HG03575 (cell line): ENCODE measurements around the gene ARHGAP28.
"Not testable (repeated sequence)": the region's sequence is repeated elsewhere in the genome, so short reads cannot be mapped to it uniquely, and the experiment has no call there.

Experiments
- ATAC-seq: cut with Tn5 transposase; IDR thresholded peaks from one replicate; pipeline ENCODE4 v1.9.1; 2021; ENCODE audit not compliant: unreplicated experiment, insufficient number of reproducible peaks, low FRiP score; ENCODE audit errors: extremely low read depth

Gene ARHGAP28

DNA sequence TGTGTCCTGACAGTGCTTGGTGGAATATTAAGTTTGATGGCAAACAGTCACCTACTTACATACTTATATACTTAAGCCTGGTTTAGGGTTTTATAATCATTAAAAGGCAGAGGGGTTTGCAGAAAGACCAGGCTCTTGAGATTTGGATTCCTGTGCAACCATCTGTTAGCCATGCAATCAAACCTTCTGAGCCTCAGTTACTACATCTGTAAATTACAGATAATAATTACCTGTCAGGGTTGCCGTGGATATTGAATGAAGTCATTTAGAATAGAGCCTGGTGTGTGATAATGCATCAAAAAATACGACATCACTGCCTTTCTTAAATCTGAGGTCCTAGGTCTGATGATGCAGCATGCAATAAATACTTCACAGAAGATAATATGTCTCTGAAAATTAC, 152.9 kb downstream of the ARHGAP28 start:
- no peak for ATAC-seq

GRCh38 chr18:6885006-6885481, 155.5 kb downstream of the ARHGAP28 start:
- ATAC-seq, result no peak

- no peak for ATAC-seq
These were observed 156.7 kb downstream of the ARHGAP28 start for GRCh38 chr18:6885992-6886796.

DNA sequence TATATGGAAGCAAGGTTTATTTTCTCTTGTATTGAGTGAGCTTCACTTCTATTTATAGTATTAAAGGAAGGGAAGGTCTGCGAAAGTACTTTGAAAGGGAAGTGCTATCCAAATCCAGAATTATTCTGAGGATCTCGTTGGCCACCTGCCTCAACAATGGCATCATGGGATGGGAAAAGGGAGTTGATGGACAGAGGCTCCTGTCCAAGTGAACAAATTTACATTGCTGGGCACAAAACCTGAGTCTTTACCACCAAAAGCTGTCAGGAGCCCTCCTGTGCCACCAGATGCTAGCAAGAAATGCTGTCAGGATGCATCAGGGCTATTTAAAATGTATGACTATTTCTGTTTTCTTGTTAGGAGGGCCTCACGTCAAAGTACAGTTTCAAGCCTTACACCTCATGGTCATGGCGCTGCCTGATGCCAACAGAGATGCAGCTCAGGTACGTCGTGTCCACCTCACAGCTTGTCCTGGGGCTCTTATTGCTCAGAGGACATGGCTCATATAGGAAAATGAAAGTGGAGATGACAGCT, 157.3 kb downstream of the ARHGAP28 start:
- ATAC-seq, result no peak

DNA sequence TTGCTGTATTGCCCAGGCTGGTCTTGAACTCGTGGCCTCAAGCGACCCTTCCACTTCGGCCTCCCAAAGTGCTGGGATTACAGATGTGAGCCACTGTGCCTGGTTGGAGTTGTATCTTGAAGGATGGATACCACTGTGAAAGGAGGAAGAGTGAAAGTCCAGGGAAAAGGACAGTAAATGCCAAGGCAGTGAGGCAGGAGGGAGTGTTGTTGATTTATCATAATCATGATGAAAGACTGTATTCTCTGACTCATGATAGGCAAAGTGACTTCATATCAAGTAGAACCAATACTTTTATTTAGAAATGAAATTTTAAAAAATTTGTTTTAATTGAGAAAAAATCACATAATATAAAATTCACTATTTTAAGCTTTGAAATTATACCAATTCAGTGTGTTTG, 162.3 kb downstream of the ARHGAP28 start:
- ATAC-seq, result no peak

DNA sequence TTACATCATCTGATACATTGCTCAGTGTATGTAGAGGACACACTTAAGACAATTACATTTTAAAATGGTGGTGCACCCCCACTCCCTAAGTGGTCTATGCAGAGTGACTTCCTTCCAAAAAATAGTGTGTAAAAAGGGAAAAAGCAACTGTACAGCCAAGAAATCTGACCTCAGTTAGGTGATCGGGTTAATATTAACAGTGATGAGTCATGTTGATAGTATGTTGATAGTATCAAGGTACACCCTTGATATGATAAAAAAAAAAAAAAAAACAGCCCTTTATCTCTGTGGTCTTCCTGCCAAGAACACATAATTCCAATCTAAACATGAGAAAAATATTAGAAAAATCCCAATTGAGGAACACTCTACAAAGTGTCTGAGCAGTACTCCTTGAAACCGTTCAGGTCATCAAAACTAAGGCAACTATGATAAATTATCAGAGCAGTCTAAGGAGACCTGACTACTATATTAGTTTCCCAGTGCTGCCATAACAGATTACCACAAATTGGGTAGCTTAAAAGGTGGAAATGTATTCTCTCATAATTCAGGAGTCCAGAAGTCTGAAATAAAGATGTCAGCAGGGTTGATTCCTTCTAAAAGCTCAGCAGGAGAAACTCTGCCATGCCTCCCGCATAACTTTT, 171.9 kb downstream of the ARHGAP28 start:
- no peak for ATAC-seq

DNA sequence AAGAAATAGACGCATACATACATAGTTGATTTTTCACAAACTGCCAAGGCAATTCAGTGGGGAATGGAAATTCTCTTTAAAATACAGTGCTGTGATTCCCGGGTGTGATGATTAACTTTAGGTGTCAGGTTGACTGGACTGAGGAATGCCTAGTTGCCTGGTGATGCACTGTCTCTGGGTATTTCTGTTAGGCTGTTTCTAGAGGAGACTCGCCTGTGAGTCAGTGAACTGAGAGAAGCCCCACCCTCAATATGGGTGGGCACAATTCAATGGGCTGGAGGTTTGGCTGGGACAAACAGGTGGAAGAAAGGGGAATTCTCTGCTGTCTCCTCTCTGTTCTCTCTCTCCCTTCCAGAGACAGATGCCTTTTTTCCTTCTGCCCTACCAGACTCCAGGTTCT, 187.6 kb downstream of the ARHGAP28 start:
- no peak for ATAC-seq

DNA sequence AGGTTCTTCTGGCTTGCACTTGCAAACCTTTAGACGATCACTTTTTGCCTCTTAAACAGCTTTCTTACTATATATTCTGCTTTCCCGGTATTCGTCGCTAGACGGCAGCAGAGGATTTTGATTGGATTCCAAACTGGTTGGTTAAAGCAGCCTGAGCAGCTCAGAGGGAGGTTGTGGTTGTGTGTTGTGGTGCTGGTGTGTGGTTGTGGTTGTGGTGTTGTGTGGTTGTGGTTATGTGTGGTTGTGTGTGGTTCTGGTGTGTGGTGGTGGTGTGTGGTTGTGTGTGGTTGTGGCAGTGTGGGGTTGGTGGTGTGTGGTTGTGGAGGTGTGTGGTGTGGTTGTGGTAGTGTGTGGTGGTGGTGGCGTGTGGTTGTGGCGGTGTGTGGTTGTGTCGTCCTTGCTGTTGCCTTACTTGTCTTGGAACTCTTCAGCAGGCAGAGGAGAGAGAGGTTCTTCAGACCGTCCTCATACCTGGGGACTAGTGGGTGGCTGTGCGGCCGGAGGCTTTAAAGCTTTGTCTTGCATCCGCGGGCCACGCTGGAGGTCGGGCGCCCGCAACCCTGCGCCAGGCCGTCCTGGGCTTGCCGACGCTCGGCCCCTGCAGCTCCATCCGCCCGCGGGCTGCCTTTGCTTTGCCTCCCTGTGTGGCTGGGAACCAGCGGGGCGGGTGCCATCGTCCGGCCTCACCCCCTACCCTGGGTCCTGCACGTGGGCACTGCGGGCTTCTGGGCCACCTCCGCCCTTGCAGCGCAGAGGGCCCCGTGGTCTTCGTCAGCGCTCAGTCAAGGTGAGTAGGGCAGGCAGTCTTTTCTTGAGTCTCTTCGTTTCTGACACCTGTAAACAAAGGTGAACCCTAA, 190.8 kb downstream of the ARHGAP28 start:
- no peak for ATAC-seq

DNA sequence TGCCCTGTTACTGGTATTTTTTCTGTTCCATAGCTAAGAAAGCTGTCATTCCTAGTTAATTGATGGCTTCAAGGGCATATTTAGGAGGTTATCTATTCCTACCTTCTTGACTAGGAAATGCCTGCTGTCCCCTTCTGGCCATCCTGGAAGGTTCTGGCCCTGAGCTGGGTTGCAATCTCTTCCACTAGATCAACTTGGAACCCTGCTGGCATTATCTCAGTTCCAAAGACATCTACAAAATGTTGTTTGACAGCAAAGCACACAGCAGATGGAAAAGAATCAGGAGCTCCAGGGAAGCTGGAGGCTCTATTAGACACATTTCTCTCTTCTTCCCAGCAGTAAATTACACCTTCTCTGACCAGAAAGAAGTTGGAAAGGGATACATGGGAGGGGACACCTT, 192.1 kb downstream of the ARHGAP28 start:
- no peak for ATAC-seq

DNA sequence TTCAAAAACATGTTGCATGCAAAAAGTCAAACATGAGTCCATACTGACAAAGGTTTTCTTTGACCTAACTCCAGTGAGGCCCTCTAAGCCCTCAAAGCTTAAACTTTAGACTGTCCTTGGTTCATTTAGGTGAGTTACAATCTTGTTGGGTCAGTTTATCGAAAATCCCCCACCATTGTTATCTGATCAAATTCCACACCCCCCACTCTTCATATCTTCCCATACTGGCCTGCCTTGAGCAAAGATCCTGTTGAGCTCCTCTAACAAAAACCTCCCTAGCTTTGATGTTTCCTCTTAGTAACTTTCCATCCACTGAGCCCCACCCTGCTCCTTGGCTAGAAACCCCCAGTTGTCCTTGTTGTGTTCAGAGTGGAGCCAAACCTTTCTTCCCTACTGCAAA, 193.7 kb downstream of the ARHGAP28 start:
- no peak for ATAC-seq

DNA sequence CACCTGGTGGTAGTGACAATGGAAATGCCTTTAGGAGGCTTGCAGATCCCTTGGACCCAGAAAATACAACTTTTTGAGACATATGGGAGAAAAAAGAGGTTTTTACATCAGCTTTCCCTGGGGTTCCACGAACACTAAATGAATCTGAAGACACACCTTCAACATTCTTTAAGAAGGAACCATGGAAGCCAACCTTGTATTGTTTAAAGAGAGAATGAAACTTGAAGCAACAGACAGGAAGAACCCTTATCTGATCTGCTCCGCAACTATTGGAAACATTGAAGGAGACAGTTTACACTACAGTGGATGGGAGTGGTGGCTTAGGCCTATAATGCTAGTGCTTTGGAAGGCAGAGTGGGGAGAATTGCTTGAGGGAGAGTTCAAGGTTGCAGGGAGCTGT, 197.6 kb downstream of the ARHGAP28 start:
- no peak for ATAC-seq

DNA sequence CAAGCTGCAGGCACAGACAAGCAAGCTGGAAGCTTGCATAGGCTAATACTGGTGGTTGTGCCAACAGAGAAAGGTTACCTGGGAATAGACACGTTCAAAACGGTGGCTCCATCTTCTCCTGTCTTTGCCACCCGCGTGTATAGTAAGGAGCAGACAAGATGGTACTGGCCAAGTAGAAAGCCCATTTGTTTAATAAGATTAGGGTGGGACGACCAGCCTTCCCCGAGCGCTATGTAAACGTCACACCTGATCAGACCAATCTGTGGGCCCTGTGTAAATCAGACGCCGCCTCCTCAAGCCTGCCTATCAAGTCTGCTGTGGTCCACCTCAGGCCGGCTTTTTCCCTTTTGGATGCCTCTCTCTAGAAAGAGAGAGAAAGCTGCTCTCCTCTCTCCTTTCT, 198.8 kb downstream of the ARHGAP28 start:
- no peak for ATAC-seq

GRCh38 chr18:6929370-6930102, 200.0 kb downstream of the ARHGAP28 start:
- ATAC-seq, result no peak

GRCh38 chr18:6934859-6935258, 205.3 kb downstream of the ARHGAP28 start:
- no peak for ATAC-seq

- ATAC-seq, result no peak
These were observed 208.5 kb downstream of the ARHGAP28 start for GRCh38 chr18:6938003-6938402.

- not testable (repeated sequence) for ATAC-seq
These were observed 208.9 kb downstream of the ARHGAP28 start for GRCh38 chr18:6938403-6938802.

- ATAC-seq, result no peak
These were observed 210.5 kb downstream of the ARHGAP28 start for GRCh38 chr18:6939972-6940371.

DNA sequence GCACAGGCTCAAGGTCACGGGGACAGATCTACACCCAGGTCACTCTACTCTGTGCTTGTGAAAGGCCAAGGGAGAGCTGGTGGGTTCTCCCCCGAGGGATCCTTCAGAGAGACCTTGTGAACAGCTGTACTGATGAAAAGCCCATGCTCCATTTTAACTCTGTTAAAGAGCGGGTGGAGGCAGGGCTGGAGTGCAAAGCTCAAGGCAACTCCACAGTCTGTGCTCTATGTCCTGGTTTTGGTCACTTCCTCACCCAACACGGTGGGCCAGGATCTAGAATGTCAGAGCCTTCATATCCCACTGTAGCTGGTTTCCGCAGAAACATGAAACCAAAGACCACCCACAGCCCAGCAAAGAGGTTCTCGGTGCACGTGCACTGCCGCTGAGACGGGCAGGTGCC, 210.9 kb downstream of the ARHGAP28 start:
- ATAC-seq, result no peak

DNA sequence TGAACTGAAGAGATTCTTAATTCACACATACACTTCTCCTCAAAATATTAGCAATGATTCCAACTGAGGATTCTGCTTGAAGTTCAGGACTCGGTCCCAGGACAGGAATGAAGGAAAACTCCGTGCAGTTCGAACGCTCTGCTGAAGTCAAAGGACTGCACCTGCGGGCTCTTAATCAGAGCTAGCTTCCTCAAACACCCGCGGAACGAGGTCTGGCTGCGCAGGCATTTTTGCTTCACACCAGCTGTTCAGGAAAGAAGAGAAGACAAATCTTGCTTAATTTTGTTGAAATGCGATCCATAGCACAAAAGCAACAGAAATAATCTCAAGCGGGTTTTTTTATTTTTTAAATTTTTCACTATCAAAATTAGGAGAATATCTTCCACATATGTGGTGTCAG, 212.5 kb downstream of the ARHGAP28 start:
- no peak for ATAC-seq
